Vagina (tissue), 2 donors: ENCODE data around the gene LITAFD.
"Not testable (repeated sequence)": the region's sequence is repeated elsewhere in the genome, so short reads cannot be mapped to it uniquely, and the experiment has no call there.

Source experiments
- POLR2A ChIP-seq, 2 donors: fragments of 450-650 bp; IDR thresholded peaks; one replicate each; pipeline ENCODE4 v1.6.1; 2017; ENCODE audit warnings: antibody characterized with exemption in 2 of 2, mild to moderate bottlenecking in 2 of 2, moderate library complexity in 2 of 2
- POLR2AphosphoS5 ChIP-seq, 2 donors: sonication (generic); formaldehyde crosslinking; IDR thresholded peaks; one replicate each; pipeline ENCODE4 v1.9.0; 2017; ENCODE audit warnings: antibody characterized with exemption in 2 of 2, mild to moderate bottlenecking in 2 of 2, low read depth in 1 of 2; ENCODE audit not compliant: insufficient read depth in 1 of 2
- TF ChIP-seq, protein P1 (sequence below), 3 experiments: fragments of 450-650 bp in 2 of 3; fragments of 200-600 bp in 1 of 3; sonication (generic) in 1 of 3; IDR thresholded peaks; one replicate each; pipeline ENCODE4 v1.5.1; 2017 to 2019; ENCODE audit warnings: antibody characterized with exemption in 3 of 3, mild to moderate bottlenecking in 2 of 3, moderate library complexity in 2 of 3

DNA sequence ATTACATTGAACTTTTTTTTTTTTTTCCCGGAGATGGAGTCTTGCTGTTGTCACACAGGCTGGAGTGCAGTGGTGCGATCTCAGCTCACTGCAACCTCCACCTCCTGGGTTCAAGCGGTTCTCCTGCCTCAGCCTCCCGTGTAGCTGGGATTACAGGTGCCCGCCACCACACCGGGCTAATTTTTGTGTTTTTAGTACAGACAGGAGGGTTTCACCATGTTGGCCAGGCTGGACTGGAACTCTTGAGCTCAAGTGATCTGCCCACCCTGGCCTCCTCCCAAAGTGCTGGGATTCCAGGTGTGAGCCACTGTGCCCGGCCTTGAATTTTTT is 8.3 kb upstream of the LITAFD start:
- TF ChIP-seq, protein P1, sequence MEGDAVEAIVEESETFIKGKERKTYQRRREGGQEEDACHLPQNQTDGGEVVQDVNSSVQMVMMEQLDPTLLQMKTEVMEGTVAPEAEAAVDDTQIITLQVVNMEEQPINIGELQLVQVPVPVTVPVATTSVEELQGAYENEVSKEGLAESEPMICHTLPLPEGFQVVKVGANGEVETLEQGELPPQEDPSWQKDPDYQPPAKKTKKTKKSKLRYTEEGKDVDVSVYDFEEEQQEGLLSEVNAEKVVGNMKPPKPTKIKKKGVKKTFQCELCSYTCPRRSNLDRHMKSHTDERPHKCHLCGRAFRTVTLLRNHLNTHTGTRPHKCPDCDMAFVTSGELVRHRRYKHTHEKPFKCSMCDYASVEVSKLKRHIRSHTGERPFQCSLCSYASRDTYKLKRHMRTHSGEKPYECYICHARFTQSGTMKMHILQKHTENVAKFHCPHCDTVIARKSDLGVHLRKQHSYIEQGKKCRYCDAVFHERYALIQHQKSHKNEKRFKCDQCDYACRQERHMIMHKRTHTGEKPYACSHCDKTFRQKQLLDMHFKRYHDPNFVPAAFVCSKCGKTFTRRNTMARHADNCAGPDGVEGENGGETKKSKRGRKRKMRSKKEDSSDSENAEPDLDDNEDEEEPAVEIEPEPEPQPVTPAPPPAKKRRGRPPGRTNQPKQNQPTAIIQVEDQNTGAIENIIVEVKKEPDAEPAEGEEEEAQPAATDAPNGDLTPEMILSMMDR (IDR thresholded peaks at IDR 0.05) = not testable (repeated sequence)
- TF ChIP-seq POLR2A (IDR thresholded peaks at IDR 0.05); POLR2AphosphoS5 (IDR thresholded peaks at IDR 0.05; ENCODE audit: insufficient read depth in 1 of 2, low read depth in 1 of 2): not testable (repeated sequence)
